OCI-LY1 (cell line): ENCODE data around the gene ACBD3.
A peak's percentile ranks its signal among the peaks of the same experiment; 100 is the strongest.

Source experiments
- H2AFZ ChIP-seq: fragments of 200-600 bp; sonication (generic), shearing (Covaris generic); 2 replicates; pipeline ENCODE4 v1.6.0; 2014; ENCODE audit warnings: antibody characterized with exemption, mild to moderate bottlenecking, low read length
- H3F3A ChIP-seq: fragments of 200-600 bp; sonication (generic), shearing (Covaris generic); 2 replicates; pipeline ENCODE4 v1.6.0; 2014; ENCODE audit warnings: mild to moderate bottlenecking, antibody characterized with exemption, low read length, moderate library complexity; ENCODE audit not compliant: insufficient read depth
- H3K27ac ChIP-seq: fragments of 200-600 bp; sonication (generic); 2 replicates; pipeline ENCODE4 v1.5.1; 2014; ENCODE audit warnings: low read length, mixed run types, mild to moderate bottlenecking, low read depth; ENCODE audit not compliant: poor library complexity, severe bottlenecking
- H3K27me3 ChIP-seq: fragments of 200-600 bp; sonication (generic); 2 replicates; pipeline ENCODE4 v1.6.0; 2014; ENCODE audit warnings: antibody characterized with exemption, mild to moderate bottlenecking, low read length, moderate library complexity; ENCODE audit not compliant: insufficient read depth
- H3K36me3 ChIP-seq: fragments of 200-600 bp; sonication (generic); 2 replicates; pipeline ENCODE4 v1.6.1; 2014; ENCODE audit warnings: mild to moderate bottlenecking, antibody characterized with exemption, low read length, moderate library complexity, mixed read lengths; ENCODE audit not compliant: insufficient read depth
- H3K4me1 ChIP-seq: fragments of 200-600 bp; sonication (generic); 2 replicates; pipeline ENCODE4 v1.5.1; 2014; ENCODE audit warnings: mild to moderate bottlenecking, low read length, moderate library complexity; ENCODE audit not compliant: insufficient read depth, severe bottlenecking
- H3K4me2 ChIP-seq: fragments of 200-600 bp; sonication (generic), shearing (Covaris generic); 2 replicates; pipeline ENCODE4 v1.6.1; 2014; ENCODE audit warnings: low read length
- H3K4me3 ChIP-seq: fragments of 200-600 bp; sonication (generic); 2 replicates; pipeline ENCODE4 v1.5.1; 2014; ENCODE audit warnings: low read length, low read depth, mild to moderate bottlenecking, mixed read lengths; ENCODE audit not compliant: poor library complexity, severe bottlenecking
- H3K79me2 ChIP-seq: fragments of 200-600 bp; shearing (Covaris generic); 2 replicates; pipeline ENCODE4 v1.6.1; 2016; ENCODE audit warnings: mixed run types, low read length, mixed read lengths; ENCODE audit not compliant: insufficient read depth
- H3K9ac ChIP-seq: fragments of 200-600 bp; sonication (generic), shearing (Covaris generic); 2 replicates; pipeline ENCODE4 v1.6.1; 2014; ENCODE audit warnings: mild to moderate bottlenecking, low read length, mixed read lengths
- H3K9me2 ChIP-seq: fragments of 200-600 bp; sonication (generic), shearing (Covaris generic); 2 replicates; pipeline ENCODE4 v1.6.1; 2014; ENCODE audit warnings: low read depth, mild to moderate bottlenecking, low read length, mixed read lengths
- H3K9me3 ChIP-seq: fragments of 200-600 bp; shearing (Covaris generic); 2 replicates; pipeline ENCODE4 v1.6.1; 2014; ENCODE audit warnings: low read length, mixed read lengths
- H4K20me1 ChIP-seq: fragments of 200-600 bp; sonication (generic), shearing (Covaris generic); 2 replicates; pipeline ENCODE4 v1.6.0; 2016; ENCODE audit warnings: mild to moderate bottlenecking, low read length; ENCODE audit not compliant: insufficient read depth
- EZH2 ChIP-seq: fragments of 200-600 bp; sonication (generic), shearing (Covaris generic); IDR thresholded peaks from 2 replicates; pipeline ENCODE4 v1.8.0; 2017; ENCODE audit warnings: borderline replicate concordance, mixed run types, mild to moderate bottlenecking, antibody characterized with exemption, low read length, moderate library complexity, mixed read lengths
- TF ChIP-seq, protein P1 (sequence below): fragments of 200-600 bp; sonication (generic), shearing (Covaris generic); IDR thresholded peaks from 2 replicates; pipeline ENCODE4 v1.5.1; 2017; ENCODE audit warnings: mild to moderate bottlenecking, antibody characterized with exemption, low read length, moderate library complexity, mixed read lengths

ACBD3 gene

DNA sequence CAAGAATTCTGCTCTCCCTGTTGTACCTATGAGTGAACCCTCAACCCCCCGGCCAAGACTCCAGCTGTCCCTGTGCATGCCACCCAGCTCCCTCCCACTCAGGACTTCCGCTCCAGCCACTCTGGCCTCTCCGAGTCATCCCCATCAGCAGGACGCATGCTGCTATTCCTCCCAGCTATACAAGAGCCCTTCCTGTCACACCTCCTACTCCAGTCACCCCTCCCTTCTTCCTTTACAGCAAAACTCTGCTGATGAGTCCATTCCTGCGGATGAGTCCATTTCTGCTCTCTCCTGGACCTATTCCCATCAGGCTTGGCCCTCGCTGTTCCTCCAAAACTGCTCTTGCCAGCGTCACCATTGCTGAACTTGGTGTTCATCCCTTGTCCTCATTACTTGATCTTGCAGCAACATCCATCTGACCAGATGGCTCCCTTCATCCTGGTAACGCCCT, 81.8 kb downstream of the ACBD3 start:
- Histone ChIP-seq H3K9me2 (no peaks in the 10 kb centered on the region), H3K9me3 (no peaks in the 10 kb centered on the region), H3K4me2 (no peak overlapping the region), H3K79me2 (no peaks in the 10 kb centered on the region), H3K27ac (no peak overlapping the region), H4K20me1 (no peaks in the 10 kb centered on the region), H3K4me1 (peaks cover 12% of the 10 kb centered on the region), H3K27me3 (peaks cover 5% of the 10 kb centered on the region; the same call in 1 of the 2 replicates), H3K4me3 (no peak overlapping the region), H3K9ac (no peak overlapping the region), H3F3A (no peaks in the 10 kb centered on the region), H3K36me3 (no peaks in the 10 kb centered on the region), H2AFZ (no peak overlapping the region)
- TF ChIP-seq, protein P1, sequence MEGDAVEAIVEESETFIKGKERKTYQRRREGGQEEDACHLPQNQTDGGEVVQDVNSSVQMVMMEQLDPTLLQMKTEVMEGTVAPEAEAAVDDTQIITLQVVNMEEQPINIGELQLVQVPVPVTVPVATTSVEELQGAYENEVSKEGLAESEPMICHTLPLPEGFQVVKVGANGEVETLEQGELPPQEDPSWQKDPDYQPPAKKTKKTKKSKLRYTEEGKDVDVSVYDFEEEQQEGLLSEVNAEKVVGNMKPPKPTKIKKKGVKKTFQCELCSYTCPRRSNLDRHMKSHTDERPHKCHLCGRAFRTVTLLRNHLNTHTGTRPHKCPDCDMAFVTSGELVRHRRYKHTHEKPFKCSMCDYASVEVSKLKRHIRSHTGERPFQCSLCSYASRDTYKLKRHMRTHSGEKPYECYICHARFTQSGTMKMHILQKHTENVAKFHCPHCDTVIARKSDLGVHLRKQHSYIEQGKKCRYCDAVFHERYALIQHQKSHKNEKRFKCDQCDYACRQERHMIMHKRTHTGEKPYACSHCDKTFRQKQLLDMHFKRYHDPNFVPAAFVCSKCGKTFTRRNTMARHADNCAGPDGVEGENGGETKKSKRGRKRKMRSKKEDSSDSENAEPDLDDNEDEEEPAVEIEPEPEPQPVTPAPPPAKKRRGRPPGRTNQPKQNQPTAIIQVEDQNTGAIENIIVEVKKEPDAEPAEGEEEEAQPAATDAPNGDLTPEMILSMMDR = no peak
- TF ChIP-seq EZH2 = no peak

GRCh38 chr1:226100436-226101391, 85.8 kb downstream of the ACBD3 start:
- Histone ChIP-seq H3K79me2 (no peaks in the 10 kb centered on the region), H4K20me1 (no peaks in the 10 kb centered on the region), H2AFZ (no peak overlapping the region), H3K9ac (peak overlapping the region; percentile 36), H3K4me3 (peak overlapping the region; percentile 60), H3K4me1 (peaks cover 12% of the 10 kb centered on the region), H3K27ac (no peak overlapping the region), H3K36me3 (no peaks in the 10 kb centered on the region), H3K9me3 (no peaks in the 10 kb centered on the region), H3F3A (no peaks in the 10 kb centered on the region), H3K4me2 (peak overlapping the region; percentile 85), H3K9me2 (no peaks in the 10 kb centered on the region), H3K27me3 (peaks cover 15% of the 10 kb centered on the region; the same call in 1 of the 2 replicates)
- TF ChIP-seq, protein P1 = no peak
- no peak for TF ChIP-seq EZH2

DNA sequence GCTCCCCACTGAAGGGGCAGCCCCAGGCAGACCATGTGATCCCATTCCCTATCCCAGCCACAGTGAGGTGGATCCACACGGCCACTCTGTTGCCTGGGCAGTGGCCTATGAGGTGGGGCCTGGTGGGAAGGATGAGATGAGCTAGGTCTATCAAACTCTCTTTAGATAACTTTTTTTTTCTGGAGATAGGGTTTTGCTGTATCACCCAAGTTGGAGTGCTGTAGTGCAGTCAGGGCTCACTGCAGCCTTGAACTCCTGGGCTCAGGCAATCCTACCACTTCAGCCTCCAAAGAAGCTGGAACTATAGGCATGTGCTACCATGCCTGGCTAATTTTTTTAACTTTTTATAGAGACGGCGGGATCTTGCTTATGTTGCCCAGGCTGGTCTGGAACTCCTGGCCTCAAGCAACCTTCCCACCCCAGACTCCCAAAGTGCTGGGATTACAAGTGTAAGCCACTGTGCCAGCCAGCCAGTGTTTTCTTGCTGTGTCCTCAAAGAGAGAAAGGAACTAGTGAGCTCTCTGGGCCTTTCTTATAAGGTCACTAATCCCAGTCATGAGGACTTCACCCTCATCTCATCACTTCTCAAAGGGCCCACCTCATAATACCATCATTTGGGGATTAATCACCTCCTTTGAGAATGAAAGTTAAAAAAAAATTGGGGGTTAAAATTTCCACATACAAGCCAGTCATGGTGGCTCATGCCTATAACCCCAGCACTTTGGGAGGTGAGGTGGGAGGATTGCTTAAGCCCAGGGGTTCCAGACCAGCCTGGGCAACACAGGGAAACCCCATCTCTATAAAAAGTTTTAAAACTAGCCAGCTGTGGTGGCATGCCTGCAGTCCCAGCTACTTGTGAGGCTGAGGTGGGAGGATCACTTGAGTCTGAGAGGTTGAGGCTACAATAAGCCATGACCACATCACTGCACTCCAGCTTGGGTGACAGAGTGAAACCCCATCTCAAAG, 87.4 kb downstream of the ACBD3 start:
- Histone ChIP-seq H3F3A (no peaks in the 10 kb centered on the region), H3K9me2 (no peaks in the 10 kb centered on the region), H2AFZ (no peak overlapping the region), H3K4me2 (no peak overlapping the region), H3K9me3 (no peaks in the 10 kb centered on the region), H3K4me1 (peaks cover 12% of the 10 kb centered on the region), H3K79me2 (no peaks in the 10 kb centered on the region), H3K4me3 (no peak overlapping the region), H3K36me3 (no peaks in the 10 kb centered on the region), H3K9ac (no peak overlapping the region), H3K27ac (no peak overlapping the region), H3K27me3 (peaks cover 15% of the 10 kb centered on the region; the same call in 1 of the 2 replicates), H4K20me1 (no peaks in the 10 kb centered on the region)
- TF ChIP-seq EZH2 = no peak
- TF ChIP-seq, protein P1 = no peak
